SK-N-SH treated with all-trans-retinoic acid at 6 μM for 48 hours (cell line): ENCODE measurements around the gene H19.

Experiments used
- ATAC-seq: fragments of 200-7000 bp; cut with Tn5 transposase; 3 replicates; pipeline ENCODE4 v1.9.1; 2020; ENCODE audit warnings: mild to moderate bottlenecking, moderate library complexity
- ARNTL ChIP-seq: fragments of 450-650 bp; formaldehyde crosslinking; IDR thresholded peaks from 2 replicates; pipeline ENCODE4 v1.5.0; 2020; ENCODE audit warnings: low read depth, mild to moderate bottlenecking, moderate library complexity, borderline replicate concordance
- BACH2 ChIP-seq: fragments of 250-450 bp; sonication (Bioruptor Pico); IDR thresholded peaks from 2 replicates; pipeline ENCODE4 v1.9.0; 2021; ENCODE audit warnings: mild to moderate bottlenecking, borderline replicate concordance
- CREB5 ChIP-seq: fragments of 250-450 bp; sonication (Bioruptor Pico); IDR thresholded peaks from 2 replicates; pipeline ENCODE4 v1.5.1; 2020; ENCODE audit warnings: low read depth, mild to moderate bottlenecking, moderate library complexity
- CSDC2 ChIP-seq: fragments of 250-450 bp; sonication (Bioruptor Pico); IDR thresholded peaks from 2 replicates; pipeline ENCODE4 v1.5.0; 2020; ENCODE audit warnings: mild to moderate bottlenecking, moderate library complexity
- ESRRG ChIP-seq: fragments of 250-450 bp; sonication (Bioruptor Pico); IDR thresholded peaks from 2 replicates; pipeline ENCODE4 v1.6.1; 2021; ENCODE audit warnings: mild to moderate bottlenecking
- GLIS3 ChIP-seq: fragments of 250-450 bp; sonication (Bioruptor Pico); IDR thresholded peaks from 2 replicates; pipeline ENCODE4 v1.5.0; 2020; ENCODE audit warnings: mild to moderate bottlenecking, moderate library complexity
- ISL1 ChIP-seq: fragments of 250-450 bp; sonication (Bioruptor Pico); IDR thresholded peaks from 2 replicates; pipeline ENCODE4 v2.1.2; 2022; ENCODE audit warnings: mild to moderate bottlenecking, moderate library complexity
- PATZ1 ChIP-seq: fragments of 250-450 bp; sonication (Bioruptor Pico); IDR thresholded peaks from 2 replicates; pipeline ENCODE4 v1.8.0; 2020; ENCODE audit warnings: mild to moderate bottlenecking, moderate library complexity, borderline replicate concordance
- POU6F1 ChIP-seq: fragments of 250-450 bp; sonication (Bioruptor Pico); IDR thresholded peaks from 2 replicates; pipeline ENCODE4 v1.8.0; 2021; ENCODE audit warnings: low read depth, mild to moderate bottlenecking, moderate library complexity, borderline replicate concordance
- PPARA ChIP-seq: fragments of 250-450 bp; sonication (Bioruptor Pico); IDR thresholded peaks from 2 replicates; pipeline ENCODE4 v1.5.0; 2020; ENCODE audit warnings: mild to moderate bottlenecking, borderline replicate concordance
- RARB ChIP-seq: fragments of 250-450 bp; sonication (Bioruptor Pico); IDR thresholded peaks from 2 replicates; pipeline ENCODE4 v1.8.0; 2021; ENCODE audit warnings: mild to moderate bottlenecking, moderate library complexity
- SNAI2 ChIP-seq: fragments of 250-450 bp; sonication (Bioruptor Pico); IDR thresholded peaks from 2 replicates; pipeline ENCODE4 v1.5.0; 2020; ENCODE audit warnings: mild to moderate bottlenecking, moderate library complexity
- TCF4 ChIP-seq: fragments of 250-450 bp; sonication (Bioruptor Pico); IDR thresholded peaks from 2 replicates; pipeline ENCODE4 v1.8.0; 2021; ENCODE audit warnings: mild to moderate bottlenecking, moderate library complexity, borderline replicate concordance
- TSHZ2 ChIP-seq: fragments of 250-450 bp; sonication (Bioruptor Pico); IDR thresholded peaks from 2 replicates; pipeline ENCODE4 v1.5.0; 2020; ENCODE audit warnings: mild to moderate bottlenecking, moderate library complexity
- ZC3H10 ChIP-seq: fragments of 250-450 bp; sonication (Bioruptor Pico); IDR thresholded peaks from 2 replicates; pipeline ENCODE4 v1.5.1; 2021; ENCODE audit warnings: mild to moderate bottlenecking, moderate library complexity
- ZFP3 ChIP-seq: fragments of 250-450 bp; sonication (Bioruptor Pico); IDR thresholded peaks from 2 replicates; pipeline ENCODE4 v1.5.0; 2020; ENCODE audit warnings: mild to moderate bottlenecking, moderate library complexity
- ZFP30 ChIP-seq: fragments of 450-650 bp; formaldehyde crosslinking; IDR thresholded peaks from 2 replicates; pipeline ENCODE4 v1.5.0; 2022; ENCODE audit warnings: mild to moderate bottlenecking, moderate library complexity
- ZNF565 ChIP-seq: fragments of 450-650 bp; formaldehyde crosslinking; conservative IDR thresholded peaks from 2 replicates; pipeline ENCODE4 v1.5.0; 2020; ENCODE audit warnings: low read depth, mild to moderate bottlenecking, moderate library complexity
- ZNF8 ChIP-seq: fragments of 450-650 bp; formaldehyde crosslinking; IDR thresholded peaks from 2 replicates; pipeline ENCODE4 v1.5.0; 2020; ENCODE audit warnings: mild to moderate bottlenecking, moderate library complexity

Gene H19

GRCh38 chr11:2035382-2035781 is 37.7 kb upstream of the H19 start (continued):
- TF ChIP-seq TSHZ2 (CRISPR knock-in tag) = no peak
- no peak for TF ChIP-seq ZFP30

- TF ChIP-seq ZNF8 (CRISPR knock-in tag) = no peak
- no peak for TF ChIP-seq ESRRG
- no peak for TF ChIP-seq RARB (CRISPR knock-in tag)
- no peak for ATAC-seq
These were observed 33.4 kb upstream of the H19 start for GRCh38 chr11:2031058-2031457.

DNA sequence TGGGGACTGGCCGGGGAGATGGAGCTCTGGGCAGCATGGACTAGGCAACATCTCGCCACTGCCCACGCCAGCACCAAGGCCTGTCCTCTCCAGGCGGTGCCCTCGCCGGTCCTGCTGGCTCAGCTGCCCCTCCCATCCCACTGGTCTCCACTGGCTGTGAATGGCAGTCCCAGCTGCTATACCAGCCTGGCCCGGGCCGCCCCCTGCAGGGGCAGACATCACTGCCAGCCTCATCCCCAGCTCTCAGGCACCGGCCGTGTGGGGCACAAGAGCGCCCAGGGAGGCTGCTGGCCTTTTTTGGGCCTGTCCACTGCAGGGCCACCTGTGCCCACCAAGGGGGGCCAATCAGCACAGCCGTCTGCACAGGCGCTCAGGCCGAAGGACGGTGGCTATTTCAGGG is 30.1 kb upstream of the H19 start:
- no peak for ATAC-seq
- TF ChIP-seq ZC3H10 (no peak), BACH2 (CRISPR knock-in tag) (no peak), PATZ1 (CRISPR knock-in tag) (no peak), CSDC2 (CRISPR knock-in tag) (no peak), PPARA (CRISPR knock-in tag) (no peak), ESRRG (no peak), TSHZ2 (CRISPR knock-in tag) (no peak)
- TF ChIP-seq, all 23 proteins: peak for 0

DNA sequence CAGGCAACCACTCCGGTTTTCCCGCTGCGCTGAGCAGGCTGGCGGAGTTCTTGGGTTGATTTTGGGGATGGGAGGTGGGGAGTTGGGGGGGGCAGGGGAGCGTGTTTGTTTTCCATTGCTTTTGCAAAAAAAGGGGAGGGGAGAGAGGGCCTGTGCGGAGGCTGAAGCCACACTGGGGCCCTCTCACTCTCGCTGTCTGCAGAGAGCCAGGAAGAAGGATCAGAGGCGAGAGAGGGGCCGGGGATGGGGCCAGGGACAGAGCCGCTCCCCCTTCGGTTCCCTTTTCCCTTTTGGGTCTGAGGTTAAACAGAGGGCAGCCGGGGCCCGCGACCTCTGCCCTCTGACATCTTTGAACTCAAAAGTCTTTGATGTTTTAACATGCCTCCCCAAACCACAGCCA is 17.4 kb upstream of the H19 start:
- no peak for TF ChIP-seq BACH2 (CRISPR knock-in tag)
- no peak for TF ChIP-seq RARB (CRISPR knock-in tag)
- no peak for TF ChIP-seq ZC3H10
- TF ChIP-seq ISL1 (CRISPR knock-in tag) = no peak
- no peak for TF ChIP-seq ARNTL (CRISPR knock-in tag)
- TF ChIP-seq ZNF565 (CRISPR knock-in tag) = no peak
- TF ChIP-seq ZNF8 (CRISPR knock-in tag) = no peak
- no peak for TF ChIP-seq SNAI2
- TF ChIP-seq TCF4 (CRISPR knock-in tag) = no peak
- TF ChIP-seq ZFP30 = no peak
- TF ChIP-seq CSDC2 (CRISPR knock-in tag) = no peak
- ATAC-seq = no peak

GRCh38 chr11:2012440-2012839 is 14.8 kb upstream of the H19 start:
- ATAC-seq = no peak
- TF ChIP-seq POU6F1 (CRISPR knock-in tag) (no peak), ARNTL (CRISPR knock-in tag) (no peak), ZNF565 (CRISPR knock-in tag) (no peak), PATZ1 (CRISPR knock-in tag) (no peak), CREB5 (no peak), ZFP3 (no peak), ZC3H10 (no peak), TSHZ2 (CRISPR knock-in tag) (no peak), GLIS3 (no peak)
